SU-DHL-6 (cell line): ENCODE data around the gene L1TD1.

ENCODE experiments used
- EZH2phosphoT487 ChIP-seq: fragments of 200-600 bp; sonication (generic), shearing (Covaris generic); conservative IDR thresholded peaks from 2 replicates; pipeline ENCODE4 v1.6.1; 2018; ENCODE audit warnings: mild to moderate bottlenecking, antibody characterized with exemption, low read length, moderate library complexity, mixed read lengths
- TF ChIP-seq, protein P1 (sequence below): fragments of 200-600 bp; sonication (generic); IDR thresholded peaks from one replicate; pipeline ENCODE4 v1.5.1; 2017; ENCODE audit warnings: antibody characterized with exemption, mild to moderate bottlenecking, low read length, moderate library complexity; ENCODE audit not compliant: insufficient read depth, poor library complexity, severe bottlenecking

DNA sequence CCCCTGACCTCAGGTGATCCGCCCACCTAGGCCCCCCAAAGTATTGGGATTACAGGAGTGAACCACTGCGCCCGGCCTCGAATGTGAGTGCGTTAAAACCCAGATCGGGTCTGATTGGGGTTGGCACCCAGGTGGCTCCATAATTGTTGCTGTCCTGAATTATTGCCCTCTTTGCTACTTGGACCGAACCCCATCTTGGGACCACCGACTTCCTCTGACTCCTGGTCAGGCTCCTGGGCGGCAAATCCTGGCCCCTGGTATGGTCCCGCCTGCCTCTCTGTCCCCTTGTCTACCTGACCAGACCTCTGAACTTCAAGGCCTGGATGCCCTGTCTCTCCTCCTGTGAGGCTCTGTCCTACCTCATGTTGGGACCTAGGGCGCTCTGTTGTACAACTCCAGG is 32.8 kb downstream of the L1TD1 start:
- TF ChIP-seq, protein P1, sequence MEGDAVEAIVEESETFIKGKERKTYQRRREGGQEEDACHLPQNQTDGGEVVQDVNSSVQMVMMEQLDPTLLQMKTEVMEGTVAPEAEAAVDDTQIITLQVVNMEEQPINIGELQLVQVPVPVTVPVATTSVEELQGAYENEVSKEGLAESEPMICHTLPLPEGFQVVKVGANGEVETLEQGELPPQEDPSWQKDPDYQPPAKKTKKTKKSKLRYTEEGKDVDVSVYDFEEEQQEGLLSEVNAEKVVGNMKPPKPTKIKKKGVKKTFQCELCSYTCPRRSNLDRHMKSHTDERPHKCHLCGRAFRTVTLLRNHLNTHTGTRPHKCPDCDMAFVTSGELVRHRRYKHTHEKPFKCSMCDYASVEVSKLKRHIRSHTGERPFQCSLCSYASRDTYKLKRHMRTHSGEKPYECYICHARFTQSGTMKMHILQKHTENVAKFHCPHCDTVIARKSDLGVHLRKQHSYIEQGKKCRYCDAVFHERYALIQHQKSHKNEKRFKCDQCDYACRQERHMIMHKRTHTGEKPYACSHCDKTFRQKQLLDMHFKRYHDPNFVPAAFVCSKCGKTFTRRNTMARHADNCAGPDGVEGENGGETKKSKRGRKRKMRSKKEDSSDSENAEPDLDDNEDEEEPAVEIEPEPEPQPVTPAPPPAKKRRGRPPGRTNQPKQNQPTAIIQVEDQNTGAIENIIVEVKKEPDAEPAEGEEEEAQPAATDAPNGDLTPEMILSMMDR = no peak
- TF ChIP-seq EZH2phosphoT487 = no peak
